Left colon (tissue), 2 donors: Measurements from ENCODE around the gene RELT. TPM values are rescaled to one million over a fixed set of nuclear protein-coding genes. Genes with fewer than 3 reads are reported as not detected.

Experiments
- ATAC-seq: fragments of 200-7000 bp; cut with Tn5 transposase; one replicate; pipeline ENCODE4 v1.9.1; 2020; ENCODE audit warnings: mild to moderate bottlenecking, moderate library complexity
- DNase-seq, 2 donors: peaks; one replicate each; pipeline ENCODE4 v3.0.0-alpha.2; 2020
- intact Hi-C, 2 donors: fragments of 100-400 bp; cut with DNase I in 1 of 2; cut with micrococcal nuclease in 1 of 2; formaldehyde crosslinking; loops; one replicate each; pipeline versions ENCODE4 v1.11.2 to v1.14.0; 2022; cut with DNase I, micrococcal nuclease
- total RNA-seq, 2 donors: library from RNA; stranded (reverse); fragmentation: NEBNext Ultra II Directional; extraction: Animal tissue kit (Norgen Biotek cat#: 25700); gene quantifications; one replicate each; pipeline ENCODE4 v1.2.1, GENCODE V29; 2021
- donor health status: DM: no; HTN: no; CAD: no.
- donor health status: DM: yes; HTN: yes; CAD: no.

Gene RELT
- total RNA-seq, 2 donors from 2014 or later = 2.6 to 3.1 TPM

DNA sequence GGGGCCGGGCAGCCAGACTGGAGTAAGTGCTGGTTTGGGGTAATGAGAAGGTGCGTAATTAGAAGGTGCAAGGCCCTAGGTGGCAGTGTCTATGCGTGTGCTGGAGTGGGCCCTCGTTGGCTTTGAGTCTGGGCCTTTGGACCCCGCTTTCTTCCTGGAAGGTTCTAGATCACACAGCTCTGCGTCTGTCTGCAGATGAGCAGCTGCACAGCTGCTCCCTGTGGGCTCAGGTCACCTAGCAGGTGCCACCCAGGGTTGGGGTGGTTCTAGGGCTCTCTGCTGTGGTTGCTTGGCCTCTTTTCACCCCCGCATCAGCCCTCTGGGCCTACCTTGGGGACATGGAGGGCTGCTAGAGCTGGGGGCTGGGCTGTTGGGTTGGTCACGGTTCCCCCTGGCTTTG, 10.3 kb downstream of the RELT start:
- intact Hi-C loops = no loop called here
- ATAC-seq (no peak), DNase-seq (no peak)

DNA sequence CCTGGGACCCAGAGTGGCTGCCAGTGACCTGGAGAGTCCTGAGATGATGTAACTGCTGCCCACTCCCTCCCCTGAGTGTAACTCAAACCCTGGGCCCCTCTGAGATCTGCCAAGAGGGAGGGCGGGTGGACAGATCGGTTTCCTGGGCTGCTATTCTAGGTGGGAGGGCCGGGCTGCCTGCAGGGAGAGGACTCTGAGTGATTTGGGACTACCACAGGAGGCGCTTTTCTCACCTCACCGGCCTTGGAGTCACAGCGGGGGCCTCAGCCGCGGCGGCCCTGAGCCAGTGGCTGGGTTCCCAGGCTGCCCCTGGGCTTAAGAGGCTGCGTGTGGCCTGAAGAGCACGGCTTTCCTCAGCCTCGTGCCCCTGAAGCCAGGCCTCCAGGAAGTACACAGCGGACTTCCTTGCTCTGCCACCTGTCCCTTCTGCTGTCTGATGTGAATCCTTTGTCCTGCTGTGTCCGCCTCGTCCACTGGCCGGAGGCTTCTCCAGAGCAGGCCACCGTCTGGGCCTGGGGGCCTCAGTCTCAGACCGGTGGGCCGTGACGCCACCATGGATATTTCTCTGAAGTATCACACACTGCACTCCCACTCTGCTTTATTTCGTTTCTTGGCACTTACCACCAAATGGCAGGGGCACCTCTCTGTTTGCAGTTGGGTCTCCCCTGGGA, 11.5 kb downstream of the RELT start:
- DNase-seq (no peak), ATAC-seq (no peak)
- intact Hi-C loops = no loop called here

GRCh38 chr11:73388265-73389133, 12.3 kb downstream of the RELT start:
- intact Hi-C loops = no loop called here
- no peak for DNase-seq
- ATAC-seq = no peak

GRCh38 chr11:73389134-73389525, 12.9 kb downstream of the RELT start:
- intact Hi-C loops = no loop called here
- ATAC-seq (no peak), DNase-seq (no peak)

DNA sequence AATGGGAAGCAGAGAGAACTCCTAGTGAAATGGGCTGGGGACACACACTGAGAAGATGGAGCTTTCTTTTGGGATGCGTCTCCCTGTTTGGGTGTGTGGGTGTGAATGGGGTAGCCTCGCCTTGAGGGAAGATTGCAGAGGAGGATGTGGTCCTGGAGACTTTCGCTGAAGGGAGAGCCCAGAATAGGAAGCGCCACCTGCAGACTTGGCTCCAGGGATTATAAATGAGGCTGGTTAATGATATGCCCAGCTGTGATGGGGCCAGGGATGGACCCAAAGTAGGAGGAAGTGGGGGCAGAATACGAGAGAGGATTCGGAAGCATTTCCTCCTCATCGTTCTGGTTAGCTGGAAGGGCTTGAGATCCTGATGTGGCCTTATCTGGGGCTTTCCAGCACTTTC, 13.7 kb downstream of the RELT start:
- no peak for ATAC-seq
- intact Hi-C loops = no loop called here
- DNase-seq = no peak

GRCh38 chr11:73390601-73391565, 14.7 kb downstream of the RELT start:
- intact Hi-C loops = no loop called here
- ATAC-seq (no peak), DNase-seq (no peak)

- ATAC-seq = no peak
- intact Hi-C loops = loop anchor here in 1 of 2 donors (2.0 kb wide), 1 partner anchor 41 kb away; no protein-coding TSS in a partner anchor
- no peak for DNase-seq
Measured at GRCh38 chr11:73391665-73392064, 15.5 kb downstream of the RELT start.

DNA sequence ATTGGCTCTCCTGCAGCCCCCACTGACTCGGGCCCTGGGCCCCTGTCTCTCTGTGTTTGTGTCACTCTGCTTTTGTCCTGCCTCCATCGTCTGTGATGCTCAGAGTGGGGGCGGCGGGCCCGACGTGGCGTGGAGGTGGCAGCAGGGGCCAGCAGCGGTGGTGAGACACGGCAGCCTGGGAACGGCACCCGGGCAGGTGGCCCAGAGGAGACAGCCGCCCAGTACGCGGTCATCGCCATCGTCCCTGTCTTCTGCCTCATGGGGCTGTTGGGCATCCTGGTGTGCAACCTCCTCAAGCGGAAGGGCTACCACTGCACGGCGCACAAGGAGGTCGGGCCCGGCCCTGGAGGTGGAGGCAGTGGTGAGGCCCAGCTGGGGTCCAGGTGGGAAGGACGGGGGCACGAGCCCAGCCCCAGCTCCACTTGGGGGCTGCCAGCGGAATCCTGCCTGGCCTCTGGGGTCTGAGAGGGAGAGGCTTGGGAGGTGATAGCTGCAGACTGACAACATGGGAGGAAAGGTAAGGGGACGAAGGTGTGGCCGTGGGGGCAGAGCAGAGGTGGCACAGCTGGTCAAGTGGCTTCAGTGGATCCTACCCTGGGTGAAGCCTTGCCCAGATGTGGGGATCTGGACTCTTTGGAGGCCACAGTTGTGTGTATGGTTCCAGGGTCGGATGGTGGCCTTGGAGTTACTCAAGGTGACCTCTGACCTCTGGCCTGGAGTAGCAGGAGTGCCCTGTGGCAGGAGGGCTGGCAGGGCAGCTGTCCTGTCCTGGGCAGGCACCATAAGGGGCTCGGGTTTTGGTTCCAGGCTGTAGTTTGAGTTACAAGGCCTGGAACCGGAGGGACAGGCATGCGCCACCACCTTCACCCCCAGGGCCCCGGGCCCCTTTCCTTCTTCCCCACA, 16.2 kb downstream of the RELT start:
- ATAC-seq (no peak), DNase-seq (no peak)
- intact Hi-C loops = loop anchor here in 1 of 2 donors (2.0 kb wide), 1 partner anchor 42 kb away; no protein-coding TSS in a partner anchor

GRCh38 chr11:73393011-73393380, 16.8 kb downstream of the RELT start:
- intact Hi-C loops = loop anchor here in 1 of 2 donors (2.0 kb wide), 1 partner anchor 42 kb away; no protein-coding TSS in a partner anchor
- no peak for DNase-seq
- ATAC-seq = no peak

DNA sequence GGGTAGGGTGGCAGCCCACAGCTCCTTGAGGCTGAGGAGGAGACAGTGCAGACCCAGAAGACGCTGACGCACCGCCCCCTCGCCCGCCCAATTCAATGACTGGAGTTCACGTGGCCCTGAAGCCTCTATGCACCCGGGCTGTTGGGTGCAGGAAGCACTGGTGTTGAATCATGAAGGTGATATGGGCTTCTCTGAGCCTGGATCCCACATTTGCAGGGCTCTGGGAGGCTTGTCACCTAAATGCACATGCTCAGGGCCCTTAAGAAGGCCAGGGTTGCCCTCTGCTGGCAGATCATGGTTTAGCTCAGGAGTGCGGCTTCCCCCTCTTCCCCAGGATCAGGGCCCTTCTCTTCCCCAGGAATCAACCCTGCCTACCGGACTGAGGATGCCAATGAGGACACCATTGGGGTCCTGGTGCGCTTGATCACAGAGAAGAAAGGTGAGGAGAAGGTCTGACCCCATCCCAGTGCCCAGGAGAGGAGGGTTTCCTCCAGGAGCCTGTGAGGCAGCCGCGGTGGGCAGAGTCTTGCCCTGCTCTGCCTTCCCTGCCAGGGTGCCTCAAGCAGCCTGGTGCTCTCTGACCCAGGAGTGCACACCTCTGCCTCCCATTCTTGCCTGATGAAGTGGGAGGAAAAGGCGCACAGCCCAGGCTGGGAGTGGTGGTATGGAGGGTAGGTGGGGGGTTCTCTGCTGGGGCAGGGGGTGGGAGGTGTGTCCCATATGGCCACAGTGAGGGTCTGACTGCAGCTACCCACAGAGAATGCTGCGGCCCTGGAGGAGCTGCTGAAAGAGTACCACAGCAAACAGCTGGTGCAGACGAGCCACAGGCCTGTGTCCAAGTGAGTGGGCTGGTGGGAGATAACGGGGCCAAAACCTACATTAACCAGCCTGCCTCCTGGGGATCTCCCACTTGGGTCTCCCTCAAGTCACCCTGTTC, 17.5 kb downstream of the RELT start:
- ATAC-seq = peak; percentile 87
- intact Hi-C loops = loop anchor here in 1 of 2 donors (2.0 kb wide), 1 partner anchor 43 kb away; no protein-coding TSS in a partner anchor
- peak; percentile 62 to 82 for DNase-seq

- no peak for ATAC-seq
- intact Hi-C loops = no loop called here
- DNase-seq = no peak
Measured at GRCh38 chr11:73394416-73395296, 18.5 kb downstream of the RELT start.

GRCh38 chr11:73395297-73396208, 19.4 kb downstream of the RELT start:
- ATAC-seq = no peak
- DNase-seq = no peak
- intact Hi-C loops = no loop called here

GRCh38 chr11:73396251-73396930, 20.2 kb downstream of the RELT start:
- intact Hi-C loops = no loop called here
- DNase-seq = no peak

GRCh38 chr11:73396985-73397384, 20.8 kb downstream of the RELT start:
- intact Hi-C loops = no loop called here
- no peak for DNase-seq
- ATAC-seq = no peak

More at GRCh38 chr11:73396251-73396930, 20.2 kb downstream of the RELT start:
- ATAC-seq = no peak
